HEK293 (cell line): Measurements from ENCODE around the gene DBN1.

Experiments
- CTCF ChIA-PET: fragments of 350-600 bp; formaldehyde crosslinking; extraction: SDS; loops from one replicate; lab custom pipeline; 2021; ENCODE audit warnings: antibody characterized with exemption; lab: Yijun Ruan, JAX
- POLR2A ChIA-PET: fragments of 300-600 bp; formaldehyde crosslinking; extraction: SDS; loops from one replicate; lab custom pipeline; 2020; ENCODE audit warnings: antibody characterized with exemption, inconsistent platforms; lab: Yijun Ruan, JAX
- H3K27ac ChIP-seq: fragments of 200-500 bp; sonication (Bioruptor generic); 2 replicates; pipeline ENCODE4 v1.5.1; 2014; ENCODE audit warnings: low read depth, low read length, control low read depth, inconsistent platforms; ENCODE audit errors: extremely low read depth
- H3K36me3 ChIP-seq, 2 experiments: fragments of 200-500 bp in 1 of 2; sonication (Bioruptor generic) in 1 of 2; 1 replicate in 1 of 2; 2 replicates in 1 of 2; pipeline ENCODE4 v1.5.1; 2014 to 2017; ENCODE audit warnings: inconsistent platforms in 2 of 2, low read length in 2 of 2; ENCODE audit not compliant: control insufficient read depth in 2 of 2, insufficient read depth in 1 of 2
- H3K4me1 ChIP-seq: fragments of 200-500 bp; sonication (Bioruptor generic); 2 replicates; pipeline ENCODE4 v1.5.1; 2014; ENCODE audit warnings: mild to moderate bottlenecking, low read length, inconsistent platforms; ENCODE audit not compliant: control insufficient read depth, insufficient read depth
- H3K4me3 ChIP-seq: 2 replicates; pipeline ENCODE4 v1.5.1; 2011; ENCODE audit warnings: low read depth, mild to moderate bottlenecking, control low read depth, low read length, moderate library complexity
- H3K9me3 ChIP-seq: fragments of 200-500 bp; sonication (Bioruptor generic); 2 replicates; pipeline ENCODE4 v1.5.1; 2014; ENCODE audit warnings: low read depth, low read length, inconsistent platforms; ENCODE audit not compliant: control insufficient read depth, insufficient read depth
- BCL11B ChIP-seq: fragments of 450-650 bp; formaldehyde crosslinking; IDR thresholded peaks from 2 replicates; pipeline ENCODE4 v1.5.1; 2016; ENCODE audit warnings: low read depth, missing biosample characterization, missing genetic modification characterization
- KLF8 ChIP-seq: fragments of 450-650 bp; formaldehyde crosslinking; IDR thresholded peaks from 2 replicates; pipeline ENCODE4 v1.5.1; 2016; ENCODE audit warnings: missing biosample characterization, missing genetic modification characterization
- SP3 ChIP-seq: fragments of 450-650 bp; formaldehyde crosslinking; IDR thresholded peaks from 2 replicates; pipeline ENCODE4 v1.5.1; 2016; ENCODE audit warnings: missing biosample characterization, missing genetic modification characterization
- ZFP3 ChIP-seq: fragments of 450-650 bp; formaldehyde crosslinking; IDR thresholded peaks from 2 replicates; pipeline ENCODE4 v1.5.1; 2016; ENCODE audit warnings: low read depth, missing biosample characterization, missing genetic modification characterization
- ZIC2 ChIP-seq: fragments of 450-650 bp; formaldehyde crosslinking; IDR thresholded peaks from 2 replicates; pipeline ENCODE4 v1.5.1; 2016; ENCODE audit warnings: missing biosample characterization, missing genetic modification characterization
- ZNF211 ChIP-seq: fragments of 450-650 bp; formaldehyde crosslinking; IDR thresholded peaks from 2 replicates; pipeline ENCODE4 v1.5.1; 2016; ENCODE audit warnings: low read depth, missing biosample characterization, missing genetic modification characterization
- ZNF558 ChIP-seq: fragments of 450-650 bp; formaldehyde crosslinking; IDR thresholded peaks from 2 replicates; pipeline ENCODE4 v1.5.1; 2016; ENCODE audit warnings: missing biosample characterization, missing genetic modification characterization
- ZNF664 ChIP-seq: fragments of 450-650 bp; formaldehyde crosslinking; IDR thresholded peaks from 2 replicates; pipeline ENCODE4 v1.5.1; 2016; ENCODE audit warnings: missing biosample characterization, missing genetic modification characterization
- ZNF76 ChIP-seq: fragments of 450-650 bp; formaldehyde crosslinking; IDR thresholded peaks from 2 replicates; pipeline ENCODE4; 2016; ENCODE audit warnings: low read depth, missing biosample characterization, missing genetic modification characterization, borderline replicate concordance
- ZNF837 ChIP-seq: fragments of 450-650 bp; formaldehyde crosslinking; IDR thresholded peaks from 2 replicates; pipeline ENCODE4 v1.5.1; 2016; ENCODE audit warnings: missing biosample characterization, missing genetic modification characterization
- ZSCAN23 ChIP-seq: fragments of 450-650 bp; formaldehyde crosslinking; IDR thresholded peaks from 2 replicates; pipeline ENCODE4 v1.5.1; 2016; ENCODE audit warnings: missing biosample characterization, missing genetic modification characterization
- TF ChIP-seq, protein P1 (sequence below): fragments of 450-650 bp; formaldehyde crosslinking; IDR thresholded peaks from 2 replicates; pipeline ENCODE4 v1.5.1; 2017; ENCODE audit warnings: missing biosample characterization, mild to moderate bottlenecking, missing genetic modification characterization, moderate library complexity
- TF ChIP-seq, protein P2 (sequence below): fragments of 450-650 bp; formaldehyde crosslinking; optimal IDR thresholded peaks from 2 replicates; pipeline ENCODE3; 2016; ENCODE audit warnings: missing biosample characterization, mild to moderate bottlenecking, missing genetic modification characterization
- TF ChIP-seq, protein P3 (sequence below): fragments of 450-650 bp; formaldehyde crosslinking; IDR thresholded peaks from 2 replicates; pipeline ENCODE4 v1.5.1; 2017; ENCODE audit warnings: missing biosample characterization, missing genetic modification characterization
- TF ChIP-seq, protein P4 (sequence below): fragments of 450-650 bp; formaldehyde crosslinking; IDR thresholded peaks from 2 replicates; pipeline ENCODE4 v1.5.1; 2016; ENCODE audit warnings: missing biosample characterization, missing genetic modification characterization
- TF ChIP-seq, protein P5 (sequence below): fragments of 450-650 bp; formaldehyde crosslinking; IDR thresholded peaks from 2 replicates; pipeline ENCODE4 v1.5.0; 2017; ENCODE audit warnings: missing biosample characterization, missing genetic modification characterization, borderline replicate concordance
- TF ChIP-seq, protein P6 (sequence below): fragments of 450-650 bp; formaldehyde crosslinking; IDR thresholded peaks from 2 replicates; pipeline ENCODE4 v1.5.1; 2016; ENCODE audit warnings: missing biosample characterization, missing genetic modification characterization
- TF ChIP-seq, protein P7 (sequence below): fragments of 450-650 bp; formaldehyde crosslinking; IDR thresholded peaks from 2 replicates; pipeline ENCODE4 v1.5.1; 2017; ENCODE audit warnings: missing biosample characterization, missing genetic modification characterization
- TF ChIP-seq, protein P8 (sequence below): fragments of 450-650 bp; formaldehyde crosslinking; IDR thresholded peaks from 2 replicates; pipeline ENCODE4 v1.5.1; 2016; ENCODE audit warnings: missing biosample characterization, missing genetic modification characterization

Gene DBN1

DNA sequence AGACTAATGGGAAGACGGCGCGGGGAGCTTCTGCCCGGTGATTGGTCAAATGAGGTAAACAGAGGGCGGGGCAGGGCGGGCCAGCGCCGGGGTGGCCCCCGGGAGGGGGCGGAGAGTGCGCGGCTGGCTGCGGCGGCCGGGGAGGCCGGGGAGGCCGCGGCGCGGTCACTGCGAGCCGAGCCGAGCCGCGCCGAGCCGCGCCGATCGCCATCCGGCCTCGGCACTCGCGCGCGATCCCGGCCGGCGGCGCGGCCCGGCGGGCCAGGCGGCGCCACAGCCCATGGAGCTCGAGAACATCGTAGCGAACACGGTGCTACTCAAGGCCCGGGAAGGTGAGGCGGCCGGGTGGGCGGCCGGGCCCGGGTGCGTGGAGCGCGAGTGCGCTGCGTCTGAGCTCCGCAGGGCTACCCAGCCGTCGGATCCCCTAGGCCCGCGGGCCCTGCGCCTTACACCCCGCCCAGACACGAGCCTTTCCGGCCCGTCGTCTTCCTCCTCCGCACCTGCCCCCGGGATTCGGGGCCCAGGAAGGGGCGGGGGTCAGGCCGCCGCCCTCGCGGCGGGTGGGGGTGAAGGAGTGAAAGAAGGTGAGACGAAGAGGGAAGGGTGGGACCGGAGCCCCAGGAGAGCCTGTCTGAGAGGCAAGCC is 46.7 kb downstream of the DBN1 start, which contains the start of gene GRK6 (continued):
- TF ChIP-seq, protein P1, sequence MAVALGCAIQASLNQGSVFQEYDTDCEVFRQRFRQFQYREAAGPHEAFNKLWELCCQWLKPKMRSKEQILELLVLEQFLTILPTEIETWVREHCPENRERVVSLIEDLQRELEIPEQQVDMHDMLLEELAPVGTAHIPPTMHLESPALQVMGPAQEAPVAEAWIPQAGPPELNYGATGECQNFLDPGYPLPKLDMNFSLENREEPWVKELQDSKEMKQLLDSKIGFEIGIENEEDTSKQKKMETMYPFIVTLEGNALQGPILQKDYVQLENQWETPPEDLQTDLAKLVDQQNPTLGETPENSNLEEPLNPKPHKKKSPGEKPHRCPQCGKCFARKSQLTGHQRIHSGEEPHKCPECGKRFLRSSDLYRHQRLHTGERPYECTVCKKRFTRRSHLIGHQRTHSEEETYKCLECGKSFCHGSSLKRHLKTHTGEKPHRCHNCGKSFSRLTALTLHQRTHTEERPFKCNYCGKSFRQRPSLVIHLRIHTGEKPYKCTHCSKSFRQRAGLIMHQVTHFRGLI (tag by site-specific recombination): no peak
- TF ChIP-seq KLF8 (tag by site-specific recombination) (peak; percentile 17; the same call in 1 of the 2 replicates), BCL11B (tag by site-specific recombination) (0 out of 2 replicates have a peak, but pooled peaks have one; percentile 10)
- TF ChIP-seq, protein P2, sequence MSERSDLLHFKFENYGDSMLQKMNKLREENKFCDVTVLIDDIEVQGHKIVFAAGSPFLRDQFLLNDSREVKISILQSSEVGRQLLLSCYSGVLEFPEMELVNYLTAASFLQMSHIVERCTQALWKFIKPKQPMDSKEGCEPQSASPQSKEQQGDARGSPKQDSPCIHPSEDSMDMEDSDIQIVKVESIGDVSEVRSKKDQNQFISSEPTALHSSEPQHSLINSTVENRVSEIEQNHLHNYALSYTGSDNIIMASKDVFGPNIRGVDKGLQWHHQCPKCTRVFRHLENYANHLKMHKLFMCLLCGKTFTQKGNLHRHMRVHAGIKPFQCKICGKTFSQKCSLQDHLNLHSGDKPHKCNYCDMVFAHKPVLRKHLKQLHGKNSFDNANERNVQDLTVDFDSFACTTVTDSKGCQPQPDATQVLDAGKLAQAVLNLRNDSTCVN (tag by site-specific recombination): peak; percentile 73
- TF ChIP-seq, protein P3, sequence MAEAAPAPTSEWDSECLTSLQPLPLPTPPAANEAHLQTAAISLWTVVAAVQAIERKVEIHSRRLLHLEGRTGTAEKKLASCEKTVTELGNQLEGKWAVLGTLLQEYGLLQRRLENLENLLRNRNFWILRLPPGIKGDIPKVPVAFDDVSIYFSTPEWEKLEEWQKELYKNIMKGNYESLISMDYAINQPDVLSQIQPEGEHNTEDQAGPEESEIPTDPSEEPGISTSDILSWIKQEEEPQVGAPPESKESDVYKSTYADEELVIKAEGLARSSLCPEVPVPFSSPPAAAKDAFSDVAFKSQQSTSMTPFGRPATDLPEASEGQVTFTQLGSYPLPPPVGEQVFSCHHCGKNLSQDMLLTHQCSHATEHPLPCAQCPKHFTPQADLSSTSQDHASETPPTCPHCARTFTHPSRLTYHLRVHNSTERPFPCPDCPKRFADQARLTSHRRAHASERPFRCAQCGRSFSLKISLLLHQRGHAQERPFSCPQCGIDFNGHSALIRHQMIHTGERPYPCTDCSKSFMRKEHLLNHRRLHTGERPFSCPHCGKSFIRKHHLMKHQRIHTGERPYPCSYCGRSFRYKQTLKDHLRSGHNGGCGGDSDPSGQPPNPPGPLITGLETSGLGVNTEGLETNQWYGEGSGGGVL (tag by site-specific recombination): 0 out of 2 replicates have a peak, but pooled peaks have one; percentile 20

DNA sequence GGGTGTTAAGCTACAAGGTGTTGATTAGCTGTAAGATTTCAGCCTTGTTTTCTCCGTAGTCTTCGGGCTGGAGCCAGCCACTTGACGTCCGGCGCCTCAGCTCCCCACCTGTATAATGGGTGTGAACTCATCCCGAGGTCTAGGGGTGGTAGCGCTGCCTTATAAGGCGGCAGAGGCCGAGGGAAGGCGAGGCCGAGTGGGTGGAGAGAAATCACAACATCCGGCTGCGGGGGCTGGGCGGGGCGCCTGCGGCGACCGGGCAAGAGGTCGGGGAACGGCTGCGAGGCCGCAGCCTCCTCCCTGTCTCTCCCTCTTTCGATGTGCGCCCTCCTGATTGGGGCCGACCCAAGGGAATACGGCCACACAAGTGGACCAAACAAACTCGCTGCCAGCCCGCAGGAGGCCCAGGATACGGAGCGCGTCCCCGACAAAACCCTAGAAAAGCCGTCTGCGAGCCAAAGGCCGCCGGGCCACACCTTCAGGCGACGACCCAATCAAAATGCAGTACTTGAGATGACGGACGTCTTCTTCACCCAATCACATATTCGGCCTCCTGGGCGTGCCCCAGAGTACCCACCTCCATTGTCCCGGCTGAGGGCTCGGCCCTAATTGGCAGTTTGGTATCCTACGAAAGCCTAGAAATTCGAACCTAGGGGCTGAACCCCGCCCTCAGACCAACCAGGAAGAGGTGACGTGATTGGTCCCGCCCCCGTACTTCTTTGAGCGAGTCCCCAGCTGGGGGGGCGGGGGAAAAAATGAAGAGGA is 47.5 kb downstream of the DBN1 start:
- ChIA-PET POLR2A (interaction anchor here (0.5 to 4.2 kb wide), 31 partner anchors 8 to 971 kb away, joined by 3 to 45 read pairs (median 6); partner anchors contain the start of genes DBN1, LMAN2 and PDLIM7), CTCF (interaction anchor here (0.5 to 5.2 kb wide), 8 partner anchors 8 to 77 kb away, joined by 3 to 40 read pairs (median 4); no protein-coding TSS in a partner anchor)
- H3K36me3 ChIP-seq: peaks cover 0 to 26% of the 10 kb centered on the region in 2 experiments; a peak in 1 of 3 replicates
- H3K4me1 ChIP-seq: no peaks in the 10 kb centered on the region
- H3K4me3 ChIP-seq: peak overlapping the region; percentile 68
- H3K9me3 ChIP-seq: no peaks in the 10 kb centered on the region
- H3K27ac ChIP-seq: peak overlapping the region; percentile 62
- no peak for TF ChIP-seq ZNF664 (tag by site-specific recombination)
- TF ChIP-seq ZSCAN23 (tag by site-specific recombination): no peak
- no peak for TF ChIP-seq ZNF76 (tag by site-specific recombination)
- TF ChIP-seq, protein P4, sequence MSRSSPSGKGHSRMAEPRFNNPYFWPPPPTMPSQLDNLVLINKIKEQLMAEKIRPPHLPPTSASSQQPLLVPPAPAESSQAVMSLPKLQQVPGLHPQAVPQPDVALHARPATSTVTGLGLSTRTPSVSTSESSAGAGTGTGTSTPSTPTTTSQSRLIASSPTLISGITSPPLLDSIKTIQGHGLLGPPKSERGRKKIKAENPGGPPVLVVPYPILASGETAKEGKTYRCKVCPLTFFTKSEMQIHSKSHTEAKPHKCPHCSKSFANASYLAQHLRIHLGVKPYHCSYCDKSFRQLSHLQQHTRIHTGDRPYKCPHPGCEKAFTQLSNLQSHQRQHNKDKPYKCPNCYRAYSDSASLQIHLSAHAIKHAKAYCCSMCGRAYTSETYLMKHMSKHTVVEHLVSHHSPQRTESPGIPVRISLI (tag by site-specific recombination): no peak
- no peak for TF ChIP-seq ZNF558 (tag by site-specific recombination)
- TF ChIP-seq, protein P5, sequence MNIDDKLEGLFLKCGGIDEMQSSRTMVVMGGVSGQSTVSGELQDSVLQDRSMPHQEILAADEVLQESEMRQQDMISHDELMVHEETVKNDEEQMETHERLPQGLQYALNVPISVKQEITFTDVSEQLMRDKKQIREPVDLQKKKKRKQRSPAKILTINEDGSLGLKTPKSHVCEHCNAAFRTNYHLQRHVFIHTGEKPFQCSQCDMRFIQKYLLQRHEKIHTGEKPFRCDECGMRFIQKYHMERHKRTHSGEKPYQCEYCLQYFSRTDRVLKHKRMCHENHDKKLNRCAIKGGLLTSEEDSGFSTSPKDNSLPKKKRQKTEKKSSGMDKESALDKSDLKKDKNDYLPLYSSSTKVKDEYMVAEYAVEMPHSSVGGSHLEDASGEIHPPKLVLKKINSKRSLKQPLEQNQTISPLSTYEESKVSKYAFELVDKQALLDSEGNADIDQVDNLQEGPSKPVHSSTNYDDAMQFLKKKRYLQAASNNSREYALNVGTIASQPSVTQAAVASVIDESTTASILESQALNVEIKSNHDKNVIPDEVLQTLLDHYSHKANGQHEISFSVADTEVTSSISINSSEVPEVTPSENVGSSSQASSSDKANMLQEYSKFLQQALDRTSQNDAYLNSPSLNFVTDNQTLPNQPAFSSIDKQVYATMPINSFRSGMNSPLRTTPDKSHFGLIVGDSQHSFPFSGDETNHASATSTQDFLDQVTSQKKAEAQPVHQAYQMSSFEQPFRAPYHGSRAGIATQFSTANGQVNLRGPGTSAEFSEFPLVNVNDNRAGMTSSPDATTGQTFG (tag by site-specific recombination): no peak
- TF ChIP-seq SP3 (tag by site-specific recombination): peak; percentile 98
- no peak for TF ChIP-seq ZFP3 (tag by site-specific recombination)
- TF ChIP-seq, protein P6, sequence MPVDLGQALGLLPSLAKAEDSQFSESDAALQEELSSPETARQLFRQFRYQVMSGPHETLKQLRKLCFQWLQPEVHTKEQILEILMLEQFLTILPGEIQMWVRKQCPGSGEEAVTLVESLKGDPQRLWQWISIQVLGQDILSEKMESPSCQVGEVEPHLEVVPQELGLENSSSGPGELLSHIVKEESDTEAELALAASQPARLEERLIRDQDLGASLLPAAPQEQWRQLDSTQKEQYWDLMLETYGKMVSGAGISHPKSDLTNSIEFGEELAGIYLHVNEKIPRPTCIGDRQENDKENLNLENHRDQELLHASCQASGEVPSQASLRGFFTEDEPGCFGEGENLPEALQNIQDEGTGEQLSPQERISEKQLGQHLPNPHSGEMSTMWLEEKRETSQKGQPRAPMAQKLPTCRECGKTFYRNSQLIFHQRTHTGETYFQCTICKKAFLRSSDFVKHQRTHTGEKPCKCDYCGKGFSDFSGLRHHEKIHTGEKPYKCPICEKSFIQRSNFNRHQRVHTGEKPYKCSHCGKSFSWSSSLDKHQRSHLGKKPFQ (tag by site-specific recombination): peak; percentile 79
- TF ChIP-seq, protein P7, sequence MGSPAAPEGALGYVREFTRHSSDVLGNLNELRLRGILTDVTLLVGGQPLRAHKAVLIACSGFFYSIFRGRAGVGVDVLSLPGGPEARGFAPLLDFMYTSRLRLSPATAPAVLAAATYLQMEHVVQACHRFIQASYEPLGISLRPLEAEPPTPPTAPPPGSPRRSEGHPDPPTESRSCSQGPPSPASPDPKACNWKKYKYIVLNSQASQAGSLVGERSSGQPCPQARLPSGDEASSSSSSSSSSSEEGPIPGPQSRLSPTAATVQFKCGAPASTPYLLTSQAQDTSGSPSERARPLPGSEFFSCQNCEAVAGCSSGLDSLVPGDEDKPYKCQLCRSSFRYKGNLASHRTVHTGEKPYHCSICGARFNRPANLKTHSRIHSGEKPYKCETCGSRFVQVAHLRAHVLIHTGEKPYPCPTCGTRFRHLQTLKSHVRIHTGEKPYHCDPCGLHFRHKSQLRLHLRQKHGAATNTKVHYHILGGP (tag by site-specific recombination): peak; percentile 62; the same call in 1 of the 2 replicates
- TF ChIP-seq, protein P8, sequence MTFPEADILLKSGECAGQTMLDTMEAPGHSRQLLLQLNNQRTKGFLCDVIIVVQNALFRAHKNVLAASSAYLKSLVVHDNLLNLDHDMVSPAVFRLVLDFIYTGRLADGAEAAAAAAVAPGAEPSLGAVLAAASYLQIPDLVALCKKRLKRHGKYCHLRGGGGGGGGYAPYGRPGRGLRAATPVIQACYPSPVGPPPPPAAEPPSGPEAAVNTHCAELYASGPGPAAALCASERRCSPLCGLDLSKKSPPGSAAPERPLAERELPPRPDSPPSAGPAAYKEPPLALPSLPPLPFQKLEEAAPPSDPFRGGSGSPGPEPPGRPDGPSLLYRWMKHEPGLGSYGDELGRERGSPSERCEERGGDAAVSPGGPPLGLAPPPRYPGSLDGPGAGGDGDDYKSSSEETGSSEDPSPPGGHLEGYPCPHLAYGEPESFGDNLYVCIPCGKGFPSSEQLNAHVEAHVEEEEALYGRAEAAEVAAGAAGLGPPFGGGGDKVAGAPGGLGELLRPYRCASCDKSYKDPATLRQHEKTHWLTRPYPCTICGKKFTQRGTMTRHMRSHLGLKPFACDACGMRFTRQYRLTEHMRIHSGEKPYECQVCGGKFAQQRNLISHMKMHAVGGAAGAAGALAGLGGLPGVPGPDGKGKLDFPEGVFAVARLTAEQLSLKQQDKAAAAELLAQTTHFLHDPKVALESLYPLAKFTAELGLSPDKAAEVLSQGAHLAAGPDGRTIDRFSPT (tag by site-specific recombination): peak; percentile 56; the same call in 1 of the 2 replicates
- TF ChIP-seq ZIC2 (tag by site-specific recombination): peak; percentile 37; the same call in 1 of the 2 replicates
- TF ChIP-seq ZNF211: no peak
- TF ChIP-seq ZNF837 (tag by site-specific recombination): peak; percentile 61; the same call in 1 of the 2 replicates
